ENCODE results near the gene LHPP. TPM values are rescaled to one million over a fixed set of nuclear protein-coding genes. Genes with fewer than 3 reads are reported as not detected.

Gene LHPP
- total RNA-seq, 1 donor from 2014 or later: 6.0 TPM

DNA sequence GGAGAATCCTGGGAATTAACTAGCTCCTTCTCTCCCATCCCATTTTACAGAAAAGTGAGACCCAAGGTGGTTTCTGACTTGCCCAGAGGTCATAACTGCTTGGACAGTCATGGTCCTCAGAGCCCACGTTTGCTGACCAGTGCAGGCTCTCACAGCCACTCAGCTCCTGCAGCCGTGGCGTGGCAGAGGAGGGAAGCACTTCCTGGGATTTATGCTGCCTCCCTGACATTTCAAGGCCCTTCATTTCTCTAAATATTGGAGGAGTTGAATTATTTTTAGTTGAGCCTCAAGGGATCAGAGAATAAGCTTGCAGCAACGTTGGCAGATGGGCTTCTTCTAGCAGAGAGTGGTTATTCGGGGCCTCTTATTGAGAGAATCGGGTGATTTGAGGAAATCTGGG, 77.1 kb downstream of the LHPP start:
- no peak for DNase-seq
- Mint-ChIP-seq H3K27me3 (ENCODE audit: unreplicated experiment) (peaks cover 1% of the 10 kb centered on the region), H3K4me1 (ENCODE audit: low read depth, unreplicated experiment) (peaks cover 2% of the 10 kb centered on the region), H3K4me3 (ENCODE audit: unreplicated experiment) (no peak overlapping the region), H3K27ac (ENCODE audit: unreplicated experiment) (no peak overlapping the region), H3K9me3 (ENCODE audit: unreplicated experiment) (no peaks in the 10 kb centered on the region), H3K36me3 (ENCODE audit: unreplicated experiment) (no peaks in the 10 kb centered on the region)
- TF ChIP-seq, protein P1, sequence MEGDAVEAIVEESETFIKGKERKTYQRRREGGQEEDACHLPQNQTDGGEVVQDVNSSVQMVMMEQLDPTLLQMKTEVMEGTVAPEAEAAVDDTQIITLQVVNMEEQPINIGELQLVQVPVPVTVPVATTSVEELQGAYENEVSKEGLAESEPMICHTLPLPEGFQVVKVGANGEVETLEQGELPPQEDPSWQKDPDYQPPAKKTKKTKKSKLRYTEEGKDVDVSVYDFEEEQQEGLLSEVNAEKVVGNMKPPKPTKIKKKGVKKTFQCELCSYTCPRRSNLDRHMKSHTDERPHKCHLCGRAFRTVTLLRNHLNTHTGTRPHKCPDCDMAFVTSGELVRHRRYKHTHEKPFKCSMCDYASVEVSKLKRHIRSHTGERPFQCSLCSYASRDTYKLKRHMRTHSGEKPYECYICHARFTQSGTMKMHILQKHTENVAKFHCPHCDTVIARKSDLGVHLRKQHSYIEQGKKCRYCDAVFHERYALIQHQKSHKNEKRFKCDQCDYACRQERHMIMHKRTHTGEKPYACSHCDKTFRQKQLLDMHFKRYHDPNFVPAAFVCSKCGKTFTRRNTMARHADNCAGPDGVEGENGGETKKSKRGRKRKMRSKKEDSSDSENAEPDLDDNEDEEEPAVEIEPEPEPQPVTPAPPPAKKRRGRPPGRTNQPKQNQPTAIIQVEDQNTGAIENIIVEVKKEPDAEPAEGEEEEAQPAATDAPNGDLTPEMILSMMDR (IDR thresholded peaks at IDR 0.05; ENCODE audit: partially characterized antibody, unreplicated experiment): no peak

DNA sequence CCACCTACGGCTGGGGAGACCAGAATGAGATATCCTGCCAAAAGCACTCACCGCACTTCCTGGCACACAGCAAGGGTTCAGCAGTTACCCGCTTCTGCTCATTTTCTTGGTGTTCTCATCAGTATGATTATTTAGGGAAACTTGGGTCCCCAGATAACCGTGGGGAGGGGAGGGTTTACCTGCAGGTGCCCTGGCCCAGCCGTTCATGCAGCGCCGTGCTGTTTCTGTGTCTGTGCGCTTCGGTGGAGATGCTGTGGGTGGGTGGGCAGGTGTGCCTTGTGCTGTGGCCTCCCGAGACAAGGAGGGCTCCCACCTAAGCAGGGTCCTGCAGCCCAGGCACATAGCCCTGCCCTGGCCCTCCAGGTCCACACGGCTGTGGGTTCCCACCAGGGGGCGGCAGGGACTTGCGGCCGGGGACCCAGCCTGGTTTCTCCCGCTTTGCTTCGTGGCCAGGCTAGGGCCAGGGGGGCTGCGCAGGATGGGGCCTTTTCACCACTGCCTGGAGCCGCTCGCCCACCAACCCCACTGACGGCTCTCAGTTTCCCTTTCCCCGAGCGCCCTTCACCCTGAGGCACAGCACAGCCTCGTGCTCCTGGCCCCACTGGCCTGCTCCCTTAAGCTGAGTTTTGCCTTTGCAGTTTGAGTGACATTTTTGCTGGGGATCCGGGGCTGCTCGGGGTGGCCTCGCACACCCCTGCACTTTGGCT, 78.5 kb downstream of the LHPP start:
- DNase-seq: peak; percentile 88
- TF ChIP-seq, protein P1 (IDR thresholded peaks at IDR 0.05; ENCODE audit: partially characterized antibody, unreplicated experiment): peak; percentile 75
- Mint-ChIP-seq H3K36me3 (ENCODE audit: unreplicated experiment) (no peaks in the 10 kb centered on the region), H3K27me3 (ENCODE audit: unreplicated experiment) (peaks cover 1% of the 10 kb centered on the region), H3K4me1 (ENCODE audit: low read depth, unreplicated experiment) (peaks cover 2% of the 10 kb centered on the region), H3K9me3 (ENCODE audit: unreplicated experiment) (no peaks in the 10 kb centered on the region), H3K27ac (ENCODE audit: unreplicated experiment) (no peak overlapping the region), H3K4me3 (ENCODE audit: unreplicated experiment) (no peak overlapping the region)

DNA sequence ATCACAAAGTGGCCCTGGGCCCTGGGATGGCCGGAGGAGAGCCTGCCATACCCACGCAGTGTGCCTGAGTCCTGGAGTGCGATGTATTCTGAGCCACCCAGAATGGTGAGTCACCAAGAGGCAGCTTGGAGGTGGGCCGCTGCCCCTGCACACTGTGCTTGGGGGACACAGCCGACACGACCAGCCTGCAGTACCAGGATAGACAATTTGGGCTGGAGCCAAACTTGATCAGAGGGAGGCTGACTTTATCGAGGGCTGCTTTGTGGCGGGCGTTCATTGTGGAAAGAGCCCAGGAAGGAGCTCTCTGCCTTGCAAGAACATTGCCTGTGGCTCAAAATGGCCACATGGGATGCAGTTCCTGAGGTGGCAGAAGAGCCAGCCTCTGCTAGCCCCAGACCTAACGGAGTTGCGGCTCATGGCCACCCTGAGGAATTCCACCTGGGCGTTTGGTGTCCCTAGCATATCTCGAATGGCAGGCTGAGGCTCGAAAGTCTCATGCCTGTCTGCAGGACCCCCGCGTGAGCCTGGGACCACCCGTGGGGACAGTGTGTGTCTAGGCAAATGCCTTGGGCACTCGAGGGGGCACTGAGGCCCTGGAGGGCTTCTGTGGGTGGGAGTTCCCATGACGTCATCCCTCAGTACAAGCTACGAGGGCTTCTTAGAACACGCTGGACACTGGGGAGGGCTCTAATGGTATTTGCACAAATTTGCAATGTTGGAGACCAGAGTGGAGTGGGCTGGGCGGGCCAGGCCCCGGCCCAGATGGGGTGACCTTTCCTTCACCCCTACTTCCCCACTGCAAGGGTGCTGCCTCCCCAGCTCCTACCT, 79.7 kb downstream of the LHPP start:
- no peaks in the 10 kb centered on the region for H3K36me3 Mint-ChIP-seq (ENCODE audit: unreplicated experiment)
- H3K27ac Mint-ChIP-seq (ENCODE audit: unreplicated experiment): no peak overlapping the region
- TF ChIP-seq, protein P1 (IDR thresholded peaks at IDR 0.05; ENCODE audit: partially characterized antibody, unreplicated experiment): no peak
- H3K4me1 Mint-ChIP-seq (ENCODE audit: low read depth, unreplicated experiment): peaks cover 4% of the 10 kb centered on the region
- H3K27me3 Mint-ChIP-seq (ENCODE audit: unreplicated experiment): no peaks in the 10 kb centered on the region
- H3K4me3 Mint-ChIP-seq (ENCODE audit: unreplicated experiment): no peak overlapping the region
- DNase-seq: no peak
- H3K9me3 Mint-ChIP-seq (ENCODE audit: unreplicated experiment): no peaks in the 10 kb centered on the region

DNA sequence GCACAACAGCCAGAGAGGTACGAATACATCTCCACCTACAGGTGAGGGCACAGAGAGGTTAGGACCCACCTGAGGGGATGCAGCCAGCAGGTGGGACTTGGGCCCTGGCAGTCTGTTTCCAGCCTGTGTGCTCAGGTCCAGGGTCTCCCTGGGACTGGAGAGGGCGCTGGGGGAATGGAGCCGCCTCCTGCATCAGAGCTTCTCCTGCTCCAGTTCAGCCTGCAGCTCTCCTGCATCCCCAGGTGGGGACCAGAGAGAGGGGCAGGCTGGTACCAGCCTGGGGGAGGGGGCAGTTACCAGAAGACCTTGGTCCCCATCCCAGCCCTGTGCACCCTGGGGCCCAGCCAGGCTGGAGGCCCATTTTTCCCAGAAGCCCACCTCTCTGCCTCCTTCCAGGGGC, 80.7 kb downstream of the LHPP start:
- TF ChIP-seq, protein P1 (IDR thresholded peaks at IDR 0.05; ENCODE audit: partially characterized antibody, unreplicated experiment): no peak
- Mint-ChIP-seq H3K27me3 (ENCODE audit: unreplicated experiment) (peaks cover 3% of the 10 kb centered on the region), H3K4me3 (ENCODE audit: unreplicated experiment) (no peak overlapping the region), H3K27ac (ENCODE audit: unreplicated experiment) (no peak overlapping the region), H3K36me3 (ENCODE audit: unreplicated experiment) (peaks cover 4% of the 10 kb centered on the region), H3K4me1 (ENCODE audit: low read depth, unreplicated experiment) (peaks cover 6% of the 10 kb centered on the region), H3K9me3 (ENCODE audit: unreplicated experiment) (peaks cover 5% of the 10 kb centered on the region)
- DNase-seq: no peak

DNA sequence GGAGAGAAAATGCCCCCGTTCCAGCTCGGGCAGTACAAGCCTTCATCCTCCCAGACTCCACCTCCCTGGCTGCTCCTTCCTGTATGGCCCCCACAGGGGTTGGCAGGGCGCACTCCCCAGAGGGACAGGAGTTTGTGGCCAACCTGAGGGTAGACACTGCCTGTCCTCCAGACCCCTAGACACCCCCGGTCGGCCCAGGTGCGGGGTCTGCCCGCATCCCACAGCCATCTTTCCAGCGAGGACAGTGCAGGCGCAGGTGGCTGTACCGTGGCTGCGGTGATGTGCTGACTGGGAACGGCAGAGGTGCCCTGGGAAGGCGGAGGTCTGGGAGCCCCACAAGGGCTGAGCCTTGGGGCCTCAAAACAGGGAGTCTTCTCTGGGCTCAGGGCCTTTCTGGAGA, 81.5 kb downstream of the LHPP start:
- peaks cover 3% of the 10 kb centered on the region for H3K27me3 Mint-ChIP-seq (ENCODE audit: unreplicated experiment)

More for the DNA sequence above, 81.5 kb downstream of the LHPP start:
- H3K4me1 Mint-ChIP-seq (ENCODE audit: low read depth, unreplicated experiment): peaks cover 8% of the 10 kb centered on the region
- no peak for DNase-seq
- H3K9me3 Mint-ChIP-seq (ENCODE audit: unreplicated experiment): peaks cover 5% of the 10 kb centered on the region
- TF ChIP-seq, protein P1 (IDR thresholded peaks at IDR 0.05; ENCODE audit: partially characterized antibody, unreplicated experiment): no peak
- no peak overlapping the region for H3K4me3 Mint-ChIP-seq (ENCODE audit: unreplicated experiment)
- peaks cover 4% of the 10 kb centered on the region for H3K36me3 Mint-ChIP-seq (ENCODE audit: unreplicated experiment)
- no peak overlapping the region for H3K27ac Mint-ChIP-seq (ENCODE audit: unreplicated experiment)
